ENCODE data around the gene AFF3.
"Not testable (repeated sequence)": the region's sequence is repeated elsewhere in the genome, so short reads cannot be mapped to it uniquely, and the experiment has no call there.

The AFF3 gene

DNA sequence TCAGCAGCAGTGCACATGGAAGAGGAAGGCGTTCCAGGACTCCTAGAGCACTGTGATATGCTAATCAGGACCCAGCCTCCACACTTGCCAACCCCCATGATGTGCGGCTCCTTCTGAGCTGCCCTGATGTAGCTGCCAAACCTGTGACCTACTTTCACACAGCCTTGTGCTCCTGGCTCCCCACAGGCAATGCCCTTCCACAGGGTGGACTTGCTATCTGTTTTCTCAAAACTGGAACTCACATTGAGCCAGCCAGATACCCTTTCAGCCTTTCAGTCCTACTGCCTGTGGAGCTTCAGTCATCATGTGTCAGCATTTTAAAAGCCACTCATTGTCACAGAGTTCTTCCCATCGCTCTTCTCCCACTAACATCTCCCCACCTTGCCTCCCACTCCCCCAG, 181.6 kb downstream of the AFF3 start:
- no peak for DNase-seq (ENCODE audit: low read depth)

DNA sequence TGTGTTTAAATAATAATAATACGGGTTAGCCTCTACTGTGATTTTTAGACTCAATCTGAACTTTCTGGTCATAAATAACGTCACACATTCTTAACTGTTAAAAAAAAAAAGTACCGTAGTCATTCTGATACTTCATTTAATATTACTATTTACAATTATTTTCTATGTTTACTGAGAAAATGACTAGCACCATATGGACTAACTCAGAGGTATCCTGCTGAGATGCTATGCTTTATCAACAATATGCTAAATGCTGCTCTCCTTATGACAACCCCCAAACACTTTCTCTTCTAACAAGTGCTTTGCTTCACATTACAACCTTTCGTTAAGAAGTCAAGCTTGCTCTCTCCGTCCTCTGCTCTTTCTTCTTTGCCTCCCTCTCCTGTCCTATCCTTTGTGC, 182.1 kb downstream of the AFF3 start:
- no peak for DNase-seq (ENCODE audit: low read depth)

DNA sequence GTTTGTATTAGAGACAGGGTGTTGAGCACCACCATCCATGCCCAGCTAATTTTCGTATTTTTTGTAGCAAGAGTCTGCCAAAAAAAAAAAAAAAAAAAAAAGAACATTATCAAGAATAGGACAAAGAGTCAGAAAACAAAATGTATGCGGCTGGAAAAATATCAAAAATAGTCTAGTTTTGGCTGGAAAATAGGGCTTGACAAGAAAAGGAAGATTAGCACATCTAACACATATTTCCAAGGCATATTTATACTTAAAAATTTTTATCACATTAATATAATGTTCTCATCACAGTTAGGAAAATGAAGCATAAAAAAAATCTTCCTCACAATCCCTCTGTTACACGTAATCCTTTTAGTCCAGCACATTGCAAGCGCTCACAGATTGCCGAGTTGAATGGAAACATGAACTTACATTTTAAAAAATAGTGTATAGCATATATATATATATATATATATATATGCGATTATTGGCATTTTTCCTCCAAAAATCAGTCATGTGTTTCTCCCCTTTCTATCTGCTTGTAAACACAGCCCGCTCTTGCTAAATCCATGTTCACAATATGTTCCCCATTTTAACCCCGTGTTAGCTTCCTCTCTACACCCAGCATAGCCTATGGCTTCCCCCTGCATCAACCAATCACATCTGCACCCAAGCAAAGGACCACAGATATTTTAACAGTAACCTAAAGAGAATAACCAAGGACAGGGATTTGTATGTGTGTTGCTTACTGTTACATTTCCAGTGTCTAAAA, 183.0 kb downstream of the AFF3 start:
- no peak for DNase-seq (ENCODE audit: low read depth)

DNA sequence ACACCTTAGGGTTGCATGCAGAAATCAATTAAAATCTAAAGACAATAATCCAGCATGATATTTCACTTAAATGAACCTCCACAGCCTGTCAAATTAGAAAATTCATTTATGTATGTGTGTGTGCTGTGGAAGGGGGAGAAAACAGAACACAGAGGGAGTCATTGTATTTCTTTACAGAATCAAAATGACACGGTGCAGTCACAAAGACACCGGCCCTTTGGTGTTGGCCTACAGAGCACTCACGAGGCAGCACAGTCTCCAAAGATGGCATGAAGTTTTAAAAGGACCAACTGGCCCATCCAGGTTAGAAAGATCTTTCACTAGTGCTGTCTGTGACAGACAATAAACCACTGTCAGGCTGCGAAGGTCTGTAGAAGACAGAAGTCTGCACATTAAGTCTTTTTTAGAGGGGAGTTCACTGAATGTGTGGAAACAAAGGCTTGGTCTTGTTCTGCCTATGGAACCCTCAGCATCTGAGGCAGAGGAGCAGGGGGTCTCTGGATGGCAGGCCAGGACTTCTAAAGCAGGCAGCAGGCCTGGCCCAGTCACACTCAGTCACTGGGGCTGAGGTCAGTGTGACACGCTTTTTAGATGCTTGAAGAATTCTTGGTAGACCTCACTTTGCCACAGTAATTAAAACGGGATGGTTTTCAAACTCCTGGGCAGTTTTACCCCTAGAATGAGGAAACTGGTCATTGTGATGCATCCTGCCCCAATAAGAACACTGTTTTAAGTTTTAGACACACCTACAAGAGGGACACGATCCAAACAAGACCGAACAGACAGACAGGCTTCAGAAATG, 184.9 kb downstream of the AFF3 start:
- DNase-seq (ENCODE audit: low read depth), result no peak

DNA sequence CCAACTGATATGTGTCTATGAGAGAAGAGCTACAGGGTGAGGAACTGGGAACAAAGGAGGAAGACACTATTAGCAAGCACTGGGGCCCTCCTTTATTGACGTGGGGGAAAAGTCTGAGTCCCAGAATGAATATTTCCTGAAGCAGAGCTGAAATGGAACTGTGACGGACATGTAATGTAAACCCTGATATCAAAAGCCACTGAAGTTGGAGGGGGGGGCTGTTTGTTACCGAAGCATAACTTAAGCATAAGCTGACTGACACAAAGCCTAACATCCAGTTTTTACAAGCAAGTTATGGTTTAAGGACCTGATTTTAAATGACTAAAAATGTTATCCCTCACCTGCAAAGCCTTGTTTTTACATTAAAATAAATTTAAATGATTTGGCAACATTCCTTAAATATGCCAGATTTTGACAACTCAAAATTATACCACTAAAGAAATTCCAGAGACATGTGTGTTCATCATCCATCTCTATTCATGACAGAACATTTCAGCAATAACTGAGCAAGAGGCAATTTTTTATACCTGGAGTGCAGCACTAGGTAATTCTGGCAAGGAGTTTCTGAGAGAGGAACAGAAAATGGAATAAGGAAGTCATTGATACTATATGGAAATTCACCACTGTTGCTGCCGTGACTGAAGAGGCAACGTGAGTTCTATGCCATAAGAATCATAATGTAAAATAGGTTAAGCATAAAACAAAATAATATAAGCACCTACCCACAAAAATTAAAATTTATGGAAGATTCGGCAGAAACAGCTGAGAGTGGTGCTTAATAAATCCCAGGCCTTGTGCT, 186.0 kb downstream of the AFF3 start:
- no peak for DNase-seq (ENCODE audit: low read depth)

DNA sequence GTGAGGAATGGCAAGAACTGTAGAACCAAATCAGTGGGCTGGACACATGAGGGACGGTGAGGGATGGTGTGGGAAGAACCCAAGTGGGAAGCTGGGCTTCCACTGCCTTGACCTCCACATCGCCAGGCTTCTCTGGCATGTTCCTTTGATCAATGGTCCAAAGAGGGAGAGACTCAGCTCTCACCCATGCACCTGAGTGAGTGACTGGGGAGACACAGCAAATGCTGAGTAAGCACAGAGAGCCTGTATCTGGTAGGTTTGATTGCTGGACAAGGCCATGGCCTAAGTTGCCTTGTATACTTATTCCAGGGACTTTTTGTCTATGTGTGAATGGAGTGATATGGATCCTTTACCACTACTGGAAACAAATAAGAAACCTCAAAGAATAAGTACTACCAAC, 188.6 kb downstream of the AFF3 start:
- DNase-seq (ENCODE audit: low read depth), result no peak

DNA sequence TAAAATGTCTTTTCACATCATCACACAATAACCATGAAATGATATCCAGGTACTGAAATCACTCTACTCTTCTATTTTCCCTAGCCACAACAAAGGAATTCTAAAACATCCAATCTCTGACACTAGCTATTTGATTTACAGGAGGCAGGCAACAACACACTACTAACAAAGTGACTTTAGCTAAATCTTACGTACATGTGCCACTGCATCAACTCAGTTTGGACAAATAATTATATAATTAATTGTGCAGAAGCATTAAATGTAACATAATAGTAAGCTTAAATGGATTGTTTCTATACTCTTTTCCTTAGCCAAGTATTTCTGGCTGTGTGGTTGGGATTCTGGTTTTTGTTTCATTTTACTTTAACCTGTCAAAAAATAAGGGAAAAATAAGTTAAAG, 192.4 kb downstream of the AFF3 start:
- DNase-seq (ENCODE audit: low read depth), result no peak

DNA sequence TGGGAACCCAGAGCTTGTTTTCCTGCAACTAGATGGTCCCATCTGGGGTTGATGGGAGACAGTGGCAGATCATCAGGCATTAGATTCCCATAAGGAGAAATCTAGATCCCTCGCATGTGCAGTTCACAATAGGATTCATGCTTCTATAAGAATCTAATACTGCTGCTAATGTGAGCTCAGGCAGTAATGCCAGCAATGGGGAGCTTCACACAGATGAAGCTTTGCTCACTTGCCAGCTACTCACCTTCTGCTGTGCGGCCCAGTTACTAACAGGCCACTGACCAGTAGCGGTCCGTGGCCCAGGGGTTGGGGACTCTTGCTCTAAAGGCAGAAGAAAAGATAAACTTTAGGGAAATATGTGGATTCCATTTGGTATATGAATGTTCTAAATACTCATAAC, 192.9 kb downstream of the AFF3 start:
- DNase-seq (ENCODE audit: low read depth), result no peak

DNA sequence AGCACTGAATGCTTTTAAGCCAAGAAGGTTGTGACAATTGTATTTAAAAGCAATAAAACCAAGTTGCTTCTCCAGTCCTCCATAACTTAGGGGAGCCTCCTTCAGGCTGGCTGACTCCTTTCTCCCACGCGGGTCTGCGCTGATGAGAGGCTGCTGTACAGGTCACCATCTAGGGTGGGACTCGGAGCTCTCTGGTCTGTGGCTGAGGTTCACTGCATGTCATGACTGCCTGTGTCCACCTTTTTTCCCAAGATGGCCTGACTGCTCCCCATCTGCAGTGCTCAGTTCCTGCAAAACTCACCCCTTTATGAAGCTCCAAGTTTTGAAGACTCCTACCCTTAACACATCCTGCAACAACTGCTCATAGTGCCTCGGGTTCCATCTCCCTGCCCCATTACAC, 194.4 kb downstream of the AFF3 start:
- DNase-seq (ENCODE audit: low read depth), result no peak

DNA sequence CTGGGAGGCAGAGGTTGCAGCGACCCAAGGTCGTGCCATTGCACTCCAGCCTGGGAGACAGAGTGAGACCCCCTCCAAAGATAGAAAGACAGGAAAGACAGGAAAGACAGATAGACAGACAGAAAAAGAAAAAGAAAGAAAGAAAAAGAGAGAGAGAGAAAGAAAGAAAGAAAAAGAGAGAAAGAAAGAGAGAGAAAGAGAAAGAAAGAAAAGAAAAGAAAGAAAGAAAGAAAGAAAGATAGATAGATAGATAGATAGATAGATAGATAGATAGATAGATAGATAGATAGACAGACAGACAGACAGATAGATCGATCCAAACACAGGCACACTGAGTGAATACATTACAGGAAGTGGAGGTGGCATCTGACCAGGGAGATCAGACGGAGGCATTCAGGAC, 195.0 kb downstream of the AFF3 start:
- DNase-seq (ENCODE audit: low read depth), result not testable (repeated sequence)

DNA sequence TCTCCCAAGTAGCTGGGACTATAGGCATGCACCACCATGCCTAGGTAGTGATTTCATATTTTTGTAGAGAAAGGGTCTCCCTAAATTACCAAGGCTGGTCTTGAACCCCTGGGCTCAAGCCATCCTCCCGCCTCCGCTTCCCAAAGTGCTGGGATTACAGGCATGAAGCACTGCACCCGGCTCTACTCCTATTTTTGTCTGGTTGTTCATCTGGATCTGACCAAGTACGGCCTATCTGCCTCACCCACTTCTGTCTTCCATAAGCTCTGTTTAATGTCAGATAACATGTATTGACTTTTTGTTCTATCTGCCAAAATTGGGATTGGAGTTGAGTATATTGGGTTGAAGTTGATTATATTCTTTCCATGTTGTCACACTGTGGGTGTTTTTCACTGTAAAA, 198.4 kb downstream of the AFF3 start:
- no peak for DNase-seq (ENCODE audit: low read depth)

DNA sequence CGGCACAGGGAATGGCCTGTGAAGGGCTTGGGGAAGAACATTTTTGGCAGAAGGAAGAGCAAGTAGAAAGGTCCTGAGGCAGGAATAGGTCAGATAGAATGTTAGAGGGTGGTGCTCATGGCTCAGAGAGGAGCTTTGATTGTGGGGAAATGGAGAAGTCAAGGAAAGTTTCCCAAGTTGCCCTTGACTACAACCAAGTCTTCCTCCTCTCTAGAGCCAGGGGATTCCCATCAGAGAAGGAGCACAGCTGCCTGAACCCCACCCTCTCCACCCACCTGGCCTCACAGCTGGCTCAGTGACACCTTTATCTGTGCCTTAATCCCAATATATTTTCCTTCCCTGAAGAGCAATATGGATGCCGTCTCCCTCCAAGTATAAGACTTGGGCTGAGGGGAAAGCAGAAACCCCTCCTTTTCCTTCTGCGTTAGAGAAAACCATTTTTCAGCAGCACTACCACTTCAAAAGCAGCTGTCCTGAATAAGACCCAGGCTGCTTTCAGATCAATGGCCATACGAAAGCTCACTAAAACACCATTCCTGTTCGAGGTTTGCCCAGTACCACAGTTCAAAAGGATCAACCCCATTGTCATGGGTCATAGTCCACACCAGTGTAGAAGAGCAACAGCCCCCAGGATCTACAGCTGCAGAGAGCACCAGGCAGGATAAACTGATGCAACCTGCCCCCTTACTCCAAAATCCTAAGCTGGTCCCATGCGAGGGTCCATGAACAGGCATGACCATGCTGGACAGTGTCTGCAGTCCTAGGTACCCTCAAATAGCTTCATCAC, 199.6 kb downstream of the AFF3 start:
- no peak for DNase-seq (ENCODE audit: low read depth)

DNA sequence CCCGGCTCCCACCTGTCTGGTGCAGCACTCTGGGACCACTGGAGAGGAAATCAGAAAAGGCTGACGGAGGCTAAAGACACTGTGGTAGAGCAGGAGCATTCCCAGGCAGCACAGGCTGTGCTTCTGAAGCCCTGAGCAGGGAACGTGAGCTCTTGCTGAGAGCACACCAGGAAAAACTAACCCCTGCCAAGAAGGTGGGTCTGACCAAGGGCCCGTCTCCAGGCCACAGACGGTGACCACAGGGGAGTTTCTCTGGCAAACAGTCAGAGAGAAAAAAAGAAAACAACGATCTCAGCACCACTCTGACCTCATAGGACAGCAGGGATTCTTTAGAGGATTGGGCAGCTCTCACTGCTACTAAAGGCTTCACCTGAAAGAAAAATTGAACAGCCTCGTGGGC, 201.4 kb downstream of the AFF3 start:
- DNase-seq (ENCODE audit: low read depth), result no peak

DNA sequence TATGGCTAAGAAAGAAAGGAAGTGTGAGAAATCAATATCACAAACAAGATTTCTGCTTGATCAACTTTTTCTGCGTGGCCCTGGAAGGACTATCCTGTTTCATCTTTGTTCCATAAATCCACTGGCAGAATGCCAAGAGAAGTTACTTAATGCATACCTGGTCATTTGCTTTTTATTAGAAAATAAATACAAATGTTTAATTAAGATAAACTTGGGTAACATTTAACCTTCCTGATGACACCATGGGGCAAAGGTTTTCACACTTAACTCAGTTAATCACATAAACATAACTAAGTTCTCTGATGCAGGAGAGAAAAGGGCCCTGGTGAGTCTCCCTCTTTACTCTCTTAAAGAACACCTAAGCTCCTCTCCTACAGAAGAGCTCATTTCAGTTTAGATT, 203.3 kb downstream of the AFF3 start:
- no peak for DNase-seq (ENCODE audit: low read depth)

DNA sequence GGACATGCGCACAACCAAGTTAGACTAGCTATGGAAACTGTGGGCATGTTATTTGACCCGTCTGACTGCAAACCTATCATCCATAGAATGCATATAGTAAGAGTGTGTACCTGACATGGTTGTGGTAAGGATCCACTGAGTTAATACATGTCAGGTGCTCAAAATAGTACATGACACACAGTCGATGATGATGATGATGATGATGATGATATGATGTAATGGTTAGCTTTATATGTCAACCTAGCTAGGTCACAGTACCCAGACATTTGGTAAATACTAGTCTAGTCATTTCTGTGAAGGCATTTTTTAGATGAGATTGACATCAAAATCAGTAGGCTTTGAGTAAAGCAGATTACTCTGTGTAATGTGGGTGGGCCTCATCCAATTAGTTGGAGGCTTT, 204.1 kb downstream of the AFF3 start:
- no peak for DNase-seq (ENCODE audit: low read depth)

DNA sequence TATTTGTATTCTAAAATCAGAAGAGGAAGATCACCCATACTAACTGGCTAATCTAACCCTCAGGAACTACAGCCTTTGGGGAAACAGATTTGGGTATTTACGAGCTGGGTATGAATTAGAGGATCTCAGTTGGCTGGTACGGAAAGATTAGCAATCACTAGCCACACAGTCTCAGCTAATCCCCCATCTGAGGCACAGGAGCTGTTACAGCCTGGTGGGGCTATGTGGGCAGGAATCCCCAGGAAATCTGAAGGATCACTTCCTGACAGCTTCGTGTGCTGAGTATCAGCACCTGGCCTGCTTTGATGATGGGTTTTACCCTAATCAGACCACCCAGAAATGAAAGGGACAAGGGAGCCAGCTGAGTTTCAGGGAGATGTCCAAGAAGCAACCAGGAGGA, 206.3 kb downstream of the AFF3 start:
- no peak for DNase-seq (ENCODE audit: low read depth)

DNA sequence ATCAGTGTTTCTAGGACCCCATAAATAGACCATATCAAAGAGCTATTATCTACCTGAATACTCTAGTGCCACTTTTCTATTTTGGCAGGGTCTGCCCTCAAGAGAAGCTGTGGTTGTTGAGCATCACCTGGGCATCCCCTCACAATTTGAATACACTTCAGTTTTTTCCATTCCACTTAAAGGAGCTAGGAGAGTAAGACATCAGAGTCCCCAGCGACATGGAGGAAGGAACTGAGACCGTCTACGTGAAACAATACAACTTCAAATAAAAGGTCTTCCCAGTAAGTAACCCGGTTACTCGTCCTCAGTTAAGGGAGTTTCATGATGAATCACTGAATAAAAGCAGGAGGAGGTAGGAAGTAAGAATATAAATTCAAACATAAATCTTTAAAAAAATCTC, 206.7 kb downstream of the AFF3 start:
- DNase-seq (ENCODE audit: low read depth), result no peak

DNA sequence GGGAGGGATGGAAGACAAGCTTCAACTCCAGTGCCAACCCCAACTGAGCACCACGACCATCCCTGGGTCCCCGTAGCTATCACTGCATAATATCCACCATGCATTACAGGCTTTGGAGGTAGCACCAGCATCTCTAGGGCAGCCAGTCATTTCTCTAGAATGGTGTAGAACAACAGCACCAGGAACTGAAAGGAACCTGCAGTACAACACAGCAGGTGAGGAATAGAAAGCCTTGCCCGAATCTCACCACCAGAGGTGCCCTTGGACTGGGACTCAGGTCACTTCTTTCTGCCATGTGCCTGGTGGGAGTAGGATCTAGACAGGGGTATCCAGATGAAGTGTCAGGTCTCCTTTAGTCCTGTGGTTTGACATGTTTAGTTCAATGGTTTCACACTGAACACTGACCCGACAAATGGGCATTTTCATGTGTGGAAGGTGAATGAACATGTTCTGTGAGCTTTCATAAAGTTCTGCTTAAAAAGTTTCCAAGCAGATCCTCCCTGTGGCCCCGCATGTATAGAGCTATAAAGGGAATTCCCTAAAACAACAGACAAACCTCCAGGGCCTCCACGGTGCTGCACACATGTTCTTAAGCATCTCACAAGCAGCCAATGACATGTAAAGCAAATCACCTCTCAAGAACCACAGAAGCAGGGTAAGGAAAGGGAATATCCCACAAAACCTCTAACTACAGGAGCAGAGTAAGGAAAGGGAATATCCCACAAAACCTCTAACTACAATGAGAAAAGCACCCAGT, 208.3 kb downstream of the AFF3 start:
- DNase-seq (ENCODE audit: low read depth), result no peak

DNA sequence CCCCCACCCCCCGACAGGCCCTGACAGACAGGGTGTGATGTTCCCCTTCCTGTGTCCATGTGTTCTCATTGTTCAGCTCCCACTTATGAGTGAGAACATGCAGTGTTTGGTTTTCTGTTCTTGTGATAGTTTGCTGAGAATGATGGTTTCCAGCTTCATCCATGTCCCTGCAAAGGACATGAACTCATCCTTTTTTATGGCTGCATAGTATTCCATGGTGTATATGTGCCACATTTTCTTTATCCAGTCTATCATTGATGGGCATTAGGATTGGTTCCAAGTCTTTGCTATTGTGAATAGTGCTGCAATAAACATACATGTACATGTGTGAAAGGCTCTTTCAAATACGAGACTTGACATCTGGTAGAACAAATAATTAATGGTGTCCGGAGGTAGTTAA, 208.9 kb downstream of the AFF3 start:
- not testable (repeated sequence) for DNase-seq (ENCODE audit: low read depth)

DNA sequence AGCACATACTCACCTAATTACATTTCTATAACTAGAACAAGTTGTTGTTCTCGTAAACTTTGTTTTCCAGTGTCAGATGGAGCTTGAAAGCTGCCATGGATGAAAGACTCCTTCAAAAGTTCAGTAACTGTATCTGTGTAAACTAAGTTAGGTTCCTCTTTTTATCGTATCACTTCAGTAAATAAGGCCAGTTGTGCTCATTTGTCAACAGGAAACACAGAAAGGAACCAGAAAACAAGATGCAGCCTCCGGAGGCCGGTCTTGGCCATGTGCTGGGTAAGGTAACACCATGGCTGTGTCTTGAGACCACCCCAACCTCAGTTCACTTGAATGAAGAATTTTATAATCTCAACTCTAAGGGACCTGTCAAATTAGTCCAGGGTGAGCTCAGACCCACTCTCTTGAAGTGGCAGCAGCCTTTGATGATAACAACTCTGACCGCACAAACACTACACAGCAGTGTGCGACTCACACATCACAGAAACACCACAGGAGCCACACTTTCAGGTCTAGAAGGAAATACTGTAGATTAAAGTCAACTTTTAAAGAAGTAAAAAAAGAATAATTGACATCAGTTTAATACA, 213.8 kb downstream of the AFF3 start:
- DNase-seq (ENCODE audit: low read depth), result no peak

DNA sequence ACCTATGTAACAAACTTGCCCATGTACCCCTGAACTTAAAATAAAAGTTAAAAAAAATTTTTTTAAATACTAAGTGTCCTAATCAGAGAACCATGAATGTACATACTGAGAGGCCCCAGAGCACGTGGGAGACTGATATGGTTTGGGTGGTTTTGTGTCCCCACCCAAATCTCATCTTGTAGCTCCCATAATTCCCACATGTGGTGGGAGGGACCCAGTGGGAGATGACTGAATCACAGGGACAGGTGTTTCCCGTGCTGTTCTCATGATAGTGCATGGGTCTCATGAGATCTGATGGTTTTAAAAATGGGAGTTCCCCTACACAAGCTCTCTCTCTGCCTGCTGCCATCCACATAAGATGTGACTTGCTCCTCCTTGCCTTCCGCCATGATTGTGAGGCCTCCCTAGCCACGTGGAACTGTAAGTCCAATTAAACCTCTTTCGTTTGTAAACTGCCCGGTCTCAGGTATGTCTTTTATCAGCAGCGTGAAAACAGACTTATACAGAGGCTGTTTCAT, 214.6 kb downstream of the AFF3 start:
- DNase-seq (ENCODE audit: low read depth), result not testable (repeated sequence)

All from stimulated activated CD4-positive, alpha-beta T cell treated with anti-CD3 and anti-CD28 coated beads, Interleukin-2, amount 100 ng/mL, for 4 hours (primary cell).